Osteoblast (primary cell): ENCODE results near the gene SLC26A2. TPM values are rescaled to one million over a fixed set of nuclear protein-coding genes. Genes with fewer than 3 reads are reported as not detected.

ENCODE experiments used
- DNase-seq: peaks from one replicate; pipeline ENCODE4 v3.0.0; 2011; ENCODE audit warnings: low spot score, mixed read lengths; ENCODE audit not compliant: insufficient read length; ENCODE audit errors: missing footprints
- H2AFZ ChIP-seq: 2 replicates; pipeline ENCODE4 v1.6.0; 2011; ENCODE audit warnings: mild to moderate bottlenecking, low read length
- H3K27ac ChIP-seq: 2 replicates; pipeline ENCODE4 v1.5.1; 2011; ENCODE audit warnings: mild to moderate bottlenecking, low read depth, low read length, moderate library complexity
- H3K27me3 ChIP-seq: 2 replicates; pipeline ENCODE4 v1.6.0; 2012; ENCODE audit warnings: mild to moderate bottlenecking, control low read depth, inconsistent platforms, low read length, moderate library complexity; ENCODE audit not compliant: insufficient read depth
- H3K36me3 ChIP-seq: 2 replicates; pipeline ENCODE4 v1.5.1; 2011; ENCODE audit warnings: mild to moderate bottlenecking, low read length, control low read depth, moderate library complexity; ENCODE audit not compliant: insufficient read depth
- H3K4me1 ChIP-seq: 2 replicates; pipeline ENCODE4 v1.5.1; 2011; ENCODE audit warnings: mild to moderate bottlenecking, low read length, control low read depth, moderate library complexity; ENCODE audit not compliant: insufficient read depth
- H3K4me2 ChIP-seq: 2 replicates; pipeline ENCODE4 v1.6.0; 2011; ENCODE audit warnings: mild to moderate bottlenecking, low read length; ENCODE audit not compliant: insufficient read depth
- H3K4me3 ChIP-seq: fragments of 200-600 bp; sonication (generic); 3 replicates; pipeline ENCODE4 v1.5.1; 2012; ENCODE audit warnings: mild to moderate bottlenecking, low read length, inconsistent platforms; ENCODE audit not compliant: insufficient read depth
- H3K79me2 ChIP-seq: 2 replicates; pipeline ENCODE4 v1.6.0; 2012; ENCODE audit warnings: mild to moderate bottlenecking, low read length, control low read depth, inconsistent platforms; ENCODE audit not compliant: insufficient read depth
- H3K9me3 ChIP-seq: 2 replicates; pipeline ENCODE4 v1.5.1; 2011; ENCODE audit warnings: low read depth, low read length, control low read depth
- H4K20me1 ChIP-seq: 2 replicates; pipeline ENCODE4 v1.6.0; 2012; ENCODE audit warnings: mild to moderate bottlenecking, low read length, control low read depth; ENCODE audit not compliant: insufficient read depth
- CTCF ChIP-seq: IDR thresholded peaks from 2 replicates; pipeline ENCODE4 v1.5.1; 2011; ENCODE audit warnings: mild to moderate bottlenecking, low read depth, low read length, moderate library complexity; ENCODE audit errors: extremely low read depth
- total RNA-seq: library from RNA; depleted of rRNA; stranded (reverse); fragments of >200 nt; gene quantifications from 2 replicates; pipeline ENCODE4 v1.2.3, GENCODE V29; 2012

Gene SLC26A2
- total RNA-seq, 1 donor: 22.1 TPM

GRCh38 chr5:149917073-149917676 is 43.4 kb upstream of the SLC26A2 start:
- H3K4me2 ChIP-seq: peak overlapping the region; percentile 66
- H3K9me3 ChIP-seq: no peaks in the 10 kb centered on the region
- peak overlapping the region; percentile 33 for H3K27ac ChIP-seq
- H2AFZ ChIP-seq: peak overlapping the region; percentile 2
- TF ChIP-seq CTCF: no peak
- no peaks in the 10 kb centered on the region for H3K27me3 ChIP-seq
- H3K36me3 ChIP-seq: no peaks in the 10 kb centered on the region
- H3K4me1 ChIP-seq: peaks cover 21% of the 10 kb centered on the region
- no peaks in the 10 kb centered on the region for H4K20me1 ChIP-seq
- peak overlapping the region; percentile 25 for H3K4me3 ChIP-seq
- no peaks in the 10 kb centered on the region for H3K79me2 ChIP-seq
- DNase-seq: no peak

GRCh38 chr5:149921597-149921996 is 39.0 kb upstream of the SLC26A2 start:
- H2AFZ ChIP-seq: no peak overlapping the region
- no peak overlapping the region for H3K27ac ChIP-seq
- peaks cover 9% of the 10 kb centered on the region for H3K4me1 ChIP-seq
- H3K4me2 ChIP-seq: no peak overlapping the region
- H4K20me1 ChIP-seq: no peaks in the 10 kb centered on the region
- H3K36me3 ChIP-seq: no peaks in the 10 kb centered on the region
- no peak for DNase-seq
- no peaks in the 10 kb centered on the region for H3K79me2 ChIP-seq
- no peaks in the 10 kb centered on the region for H3K27me3 ChIP-seq
- H3K9me3 ChIP-seq: no peaks in the 10 kb centered on the region
- H3K4me3 ChIP-seq: no peak overlapping the region
- TF ChIP-seq CTCF: no peak

- no peaks in the 10 kb centered on the region for H3K4me1 ChIP-seq
- no peaks in the 10 kb centered on the region for H4K20me1 ChIP-seq
- no peak overlapping the region for H3K4me2 ChIP-seq
- H3K36me3 ChIP-seq: no peaks in the 10 kb centered on the region
- no peak overlapping the region for H3K4me3 ChIP-seq
- H3K9me3 ChIP-seq: no peaks in the 10 kb centered on the region
- no peaks in the 10 kb centered on the region for H3K79me2 ChIP-seq
- no peak overlapping the region for H3K27ac ChIP-seq
- H2AFZ ChIP-seq: no peak overlapping the region
- DNase-seq: no peak
- no peaks in the 10 kb centered on the region for H3K27me3 ChIP-seq
- no peak for TF ChIP-seq CTCF
Observed at GRCh38 chr5:149922950-149923349, 37.6 kb upstream of the SLC26A2 start.

GRCh38 chr5:149924486-149924885 is 36.1 kb upstream of the SLC26A2 start:
- H3K79me2 ChIP-seq: no peaks in the 10 kb centered on the region
- H3K4me3 ChIP-seq: no peak overlapping the region
- no peaks in the 10 kb centered on the region for H3K9me3 ChIP-seq
- H4K20me1 ChIP-seq: no peaks in the 10 kb centered on the region
- no peak overlapping the region for H3K4me2 ChIP-seq
- no peak for DNase-seq
- no peaks in the 10 kb centered on the region for H3K27me3 ChIP-seq
- no peak overlapping the region for H3K27ac ChIP-seq
- no peaks in the 10 kb centered on the region for H3K4me1 ChIP-seq
- no peaks in the 10 kb centered on the region for H3K36me3 ChIP-seq
- TF ChIP-seq CTCF: no peak
- H2AFZ ChIP-seq: no peak overlapping the region
